Duodenal mucosa (tissue), 2 donors: ENCODE data around the gene PUS7L.
"Not testable (repeated sequence)": the region's sequence is repeated elsewhere in the genome, so short reads cannot be mapped to it uniquely, and the experiment has no call there.

Experiments used
- H3K27ac ChIP-seq: one replicate; pipeline ENCODE4 v1.7.0; 2013; ENCODE audit warnings: low read depth, low read length
- H3K27me3 ChIP-seq, 2 donors: one replicate each; pipeline ENCODE4 v1.7.0; 2013; ENCODE audit warnings: low read length in 2 of 2, control low read depth in 1 of 2; ENCODE audit not compliant: insufficient read depth in 2 of 2, control insufficient read depth in 1 of 2
- H3K36me3 ChIP-seq, 2 donors: one replicate each; pipeline ENCODE4 v1.7.0; 2013; ENCODE audit warnings: low read length in 2 of 2, control low read depth in 1 of 2; ENCODE audit not compliant: insufficient read depth in 2 of 2, control insufficient read depth in 1 of 2
- H3K4me1 ChIP-seq, 2 donors: one replicate each; pipeline ENCODE4 v1.7.0; 2013; ENCODE audit warnings: low read length in 2 of 2, control low read depth in 1 of 2; ENCODE audit not compliant: insufficient read depth in 2 of 2, control insufficient read depth in 1 of 2
- H3K4me3 ChIP-seq, 2 donors: one replicate each; pipeline ENCODE4 v1.7.0; 2013; ENCODE audit warnings: low read length in 2 of 2, low read depth in 1 of 2
- H3K9ac ChIP-seq, 2 donors: one replicate each; pipeline ENCODE4 v1.7.0; 2013; ENCODE audit warnings: low read length in 2 of 2, low read depth in 1 of 2
- H3K9me3 ChIP-seq, 2 donors: one replicate each; pipeline ENCODE4 v1.7.0; 2013; ENCODE audit warnings: low read length in 2 of 2, control low read depth in 1 of 2; ENCODE audit not compliant: control insufficient read depth in 1 of 2

PUS7L gene

GRCh38 chr12:43728698-43729097 is 29.9 kb downstream of the PUS7L start:
- Histone ChIP-seq H3K4me1 (no peaks in the 10 kb centered on the region), H3K27ac (no peak overlapping the region), H3K36me3 (peaks cover 0 to 15% of the 10 kb centered on the region in 2 donors), H3K9ac (no peak overlapping the region), H3K4me3 (no peak overlapping the region), H3K27me3 (no peaks in the 10 kb centered on the region), H3K9me3 (no peaks in the 10 kb centered on the region)

DNA sequence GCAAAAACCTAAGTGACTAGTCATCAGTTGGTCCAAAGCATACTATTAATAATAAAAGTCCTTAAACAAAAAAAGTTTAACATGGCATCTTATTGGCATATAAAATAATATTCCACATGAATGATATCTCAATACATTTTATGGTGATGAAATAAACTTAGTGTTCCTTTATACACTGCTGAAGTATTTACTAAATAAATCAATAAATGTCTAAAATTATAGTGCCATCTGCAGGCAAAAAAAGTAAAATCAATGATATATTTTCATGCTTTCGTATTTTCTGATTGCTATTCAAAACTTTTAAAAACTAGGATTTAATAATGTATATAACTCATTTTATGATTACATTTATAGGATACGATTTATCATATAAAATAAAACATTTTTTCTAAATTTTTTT is 30.5 kb downstream of the PUS7L start:
- no peak overlapping the region for H3K27ac ChIP-seq
- H3K9me3 ChIP-seq, result no peaks in the 10 kb centered on the region
- H3K4me3 ChIP-seq, result no peak overlapping the region
- no peaks in the 10 kb centered on the region for H3K27me3 ChIP-seq
- H3K4me1 ChIP-seq, result no peaks in the 10 kb centered on the region
- H3K9ac ChIP-seq, result no peak overlapping the region
- peaks cover 0 to 14% of the 10 kb centered on the region in 2 donors for H3K36me3 ChIP-seq

GRCh38 chr12:43723134-43723533 is 35.5 kb downstream of the PUS7L start:
- H3K27ac ChIP-seq, result no peak overlapping the region
- H3K4me1 ChIP-seq, result no peaks in the 10 kb centered on the region
- no peaks in the 10 kb centered on the region for H3K27me3 ChIP-seq
- no peak overlapping the region for H3K4me3 ChIP-seq
- no peak overlapping the region for H3K9ac ChIP-seq
- no peaks in the 10 kb centered on the region for H3K36me3 ChIP-seq
- no peaks in the 10 kb centered on the region for H3K9me3 ChIP-seq

DNA sequence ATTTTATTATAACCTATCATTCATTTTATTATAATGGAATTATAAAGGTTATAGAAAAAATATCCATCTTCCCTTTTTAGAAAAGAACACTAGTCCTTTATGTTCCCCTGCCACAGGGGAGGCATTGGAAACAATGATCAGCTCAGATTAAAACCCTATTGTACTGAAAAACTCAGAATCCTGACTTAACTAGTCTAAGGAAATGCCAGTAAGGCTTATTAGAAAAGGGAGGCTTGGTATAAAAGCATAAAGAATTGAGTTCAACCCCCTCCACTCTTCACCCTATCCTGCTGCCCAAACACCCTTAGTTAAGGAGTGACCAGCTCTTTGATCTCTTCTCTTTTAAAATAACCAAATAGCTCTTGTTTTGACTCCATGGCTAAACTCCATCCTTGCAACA is 36.0 kb downstream of the PUS7L start:
- Histone ChIP-seq H3K27ac (no peak overlapping the region), H3K9ac (no peak overlapping the region), H3K9me3 (no peaks in the 10 kb centered on the region), H3K27me3 (no peaks in the 10 kb centered on the region), H3K36me3 (no peaks in the 10 kb centered on the region), H3K4me3 (no peak overlapping the region), H3K4me1 (no peaks in the 10 kb centered on the region)

DNA sequence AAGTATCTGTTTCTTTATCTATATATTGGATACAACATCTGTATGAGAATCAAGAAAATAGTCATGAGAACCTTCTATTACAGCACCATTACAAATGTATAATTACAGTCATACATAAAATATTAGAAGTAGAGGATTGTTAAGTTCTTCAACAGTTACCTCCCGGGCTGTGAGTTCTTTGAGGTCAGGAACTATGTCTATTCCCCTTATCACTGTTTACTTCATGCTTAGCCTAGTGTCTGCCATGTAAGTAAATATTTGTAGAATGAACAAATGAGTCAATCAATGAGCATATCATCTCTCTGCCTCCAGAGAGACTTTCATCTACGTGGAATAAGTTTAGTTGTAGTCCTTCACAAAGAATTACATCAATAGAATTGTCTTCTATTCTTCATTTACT is 47.2 kb downstream of the PUS7L start:
- H3K4me1 ChIP-seq, result no peaks in the 10 kb centered on the region
- no peak overlapping the region for H3K9ac ChIP-seq
- H3K27ac ChIP-seq, result no peak overlapping the region
- H3K27me3 ChIP-seq, result no peaks in the 10 kb centered on the region
- no peak overlapping the region for H3K4me3 ChIP-seq
- no peaks in the 10 kb centered on the region for H3K9me3 ChIP-seq
- no peaks in the 10 kb centered on the region for H3K36me3 ChIP-seq

- H3K9me3 ChIP-seq, H3K27me3 ChIP-seq, H3K9ac ChIP-seq, H3K27ac ChIP-seq, H3K4me3 ChIP-seq, H3K4me1 ChIP-seq, H3K36me3 ChIP-seq: not testable (repeated sequence)
These were observed 54.8 kb downstream of the PUS7L start for GRCh38 chr12:43703772-43704171.

DNA sequence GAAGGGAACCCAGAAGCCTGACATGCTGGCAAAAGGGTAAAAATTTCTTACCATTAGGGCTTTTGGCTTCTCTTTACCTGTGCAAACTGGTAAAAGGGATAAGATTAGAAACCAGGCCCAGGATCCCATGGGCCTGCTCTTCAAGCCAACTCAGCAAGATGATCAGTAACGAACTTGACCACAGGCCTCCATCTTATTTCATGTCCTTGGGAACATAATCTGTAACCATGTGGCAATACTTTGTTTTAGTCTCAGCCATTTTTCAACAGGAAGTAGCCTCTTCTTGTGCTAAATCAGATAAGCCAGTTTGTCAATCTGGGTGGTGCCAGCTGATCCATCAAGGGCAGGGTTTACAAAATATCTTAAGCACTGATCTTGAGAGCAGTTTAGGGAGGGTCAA is 57.4 kb downstream of the PUS7L start:
- H3K4me3 ChIP-seq, H3K9ac ChIP-seq, H3K27me3 ChIP-seq, H3K9me3 ChIP-seq, H3K27ac ChIP-seq, H3K4me1 ChIP-seq, H3K36me3 ChIP-seq: not testable (repeated sequence)

DNA sequence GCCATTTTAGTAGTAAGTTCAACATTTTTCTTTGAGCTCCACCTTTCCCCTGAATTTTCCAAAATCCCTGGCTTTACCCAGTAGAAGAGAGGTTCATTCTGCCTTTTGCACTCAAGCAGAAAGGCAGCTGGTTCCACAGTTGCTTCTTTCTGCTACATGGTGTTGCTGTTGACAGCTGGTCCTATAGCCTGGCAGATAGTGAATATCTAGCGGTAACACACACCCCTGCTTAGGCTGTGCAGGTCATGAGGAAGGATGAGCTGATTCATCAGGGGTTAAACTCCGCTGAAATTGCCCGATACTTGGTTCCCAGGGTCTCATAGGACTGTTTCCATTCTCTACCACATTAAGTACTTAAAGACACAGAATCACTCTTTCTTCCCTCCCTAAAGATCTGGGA is 62.4 kb downstream of the PUS7L start:
- no peaks in the 10 kb centered on the region for H3K36me3 ChIP-seq
- H3K9me3 ChIP-seq, result no peaks in the 10 kb centered on the region
- H3K27ac ChIP-seq, result no peak overlapping the region
- H3K4me3 ChIP-seq, result no peak overlapping the region
- no peak overlapping the region for H3K9ac ChIP-seq
- no peaks in the 10 kb centered on the region for H3K27me3 ChIP-seq
- no peaks in the 10 kb centered on the region for H3K4me1 ChIP-seq

DNA sequence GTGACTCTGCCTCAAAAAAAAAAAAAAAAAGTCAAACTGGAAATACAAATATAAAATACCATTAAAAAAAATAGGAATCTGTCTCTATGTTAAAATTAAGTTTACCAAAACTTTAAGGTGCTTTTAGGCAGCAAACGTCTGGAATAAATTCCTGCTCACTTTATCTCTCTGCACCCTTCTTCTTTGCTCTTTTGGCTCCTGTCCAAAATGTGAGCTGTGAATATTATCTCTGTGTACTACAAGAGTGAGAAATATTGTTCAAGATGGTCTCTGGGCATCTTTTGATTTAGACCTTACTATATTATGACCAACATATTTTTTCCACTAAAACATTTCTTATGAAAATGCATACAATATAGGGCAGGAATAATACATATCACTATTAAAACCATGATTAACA is 63.7 kb downstream of the PUS7L start:
- no peaks in the 10 kb centered on the region for H3K27me3 ChIP-seq
- no peak overlapping the region for H3K4me3 ChIP-seq
- no peaks in the 10 kb centered on the region for H3K36me3 ChIP-seq
- H3K9ac ChIP-seq, result no peak overlapping the region
- H3K4me1 ChIP-seq, result no peaks in the 10 kb centered on the region
- no peaks in the 10 kb centered on the region for H3K9me3 ChIP-seq
- H3K27ac ChIP-seq, result no peak overlapping the region

DNA sequence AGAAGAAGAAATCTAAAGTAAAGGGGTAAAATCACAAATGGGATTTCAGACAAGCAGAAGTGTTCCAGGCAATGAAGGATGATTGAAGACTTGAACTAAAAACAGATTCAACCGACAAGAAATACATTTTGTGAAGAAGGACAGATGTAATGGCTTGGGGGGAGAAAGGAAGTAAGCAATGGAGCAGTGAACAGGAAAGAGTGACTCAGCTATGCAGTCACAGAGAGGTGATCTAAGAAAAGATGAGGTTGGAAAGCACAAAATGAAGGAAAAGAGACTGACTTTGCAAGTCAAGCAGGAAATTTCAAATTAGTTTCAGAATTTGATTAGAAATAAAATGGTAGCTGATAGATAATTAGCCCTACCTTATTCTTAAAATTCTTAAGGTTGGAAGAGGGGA is 66.5 kb downstream of the PUS7L start:
- Histone ChIP-seq H3K9ac (no peak overlapping the region), H3K36me3 (no peaks in the 10 kb centered on the region), H3K4me1 (no peaks in the 10 kb centered on the region), H3K4me3 (no peak overlapping the region), H3K27ac (no peak overlapping the region), H3K27me3 (no peaks in the 10 kb centered on the region), H3K9me3 (no peaks in the 10 kb centered on the region)

GRCh38 chr12:43685491-43685890 is 73.1 kb downstream of the PUS7L start:
- not testable (repeated sequence) for H3K9me3 ChIP-seq, H3K9ac ChIP-seq, H3K36me3 ChIP-seq, H3K4me3 ChIP-seq, H3K27ac ChIP-seq, H3K4me1 ChIP-seq, H3K27me3 ChIP-seq
